ENCODE data around the gene APC.

APC gene

GRCh38 chr5:112692472-112692871 is 45.2 kb upstream of the APC start:
- H3K27ac ChIP-seq: no peak overlapping the region
- H3K9me3 ChIP-seq: no peaks in the 10 kb centered on the region
- TF ChIP-seq, protein P1, sequence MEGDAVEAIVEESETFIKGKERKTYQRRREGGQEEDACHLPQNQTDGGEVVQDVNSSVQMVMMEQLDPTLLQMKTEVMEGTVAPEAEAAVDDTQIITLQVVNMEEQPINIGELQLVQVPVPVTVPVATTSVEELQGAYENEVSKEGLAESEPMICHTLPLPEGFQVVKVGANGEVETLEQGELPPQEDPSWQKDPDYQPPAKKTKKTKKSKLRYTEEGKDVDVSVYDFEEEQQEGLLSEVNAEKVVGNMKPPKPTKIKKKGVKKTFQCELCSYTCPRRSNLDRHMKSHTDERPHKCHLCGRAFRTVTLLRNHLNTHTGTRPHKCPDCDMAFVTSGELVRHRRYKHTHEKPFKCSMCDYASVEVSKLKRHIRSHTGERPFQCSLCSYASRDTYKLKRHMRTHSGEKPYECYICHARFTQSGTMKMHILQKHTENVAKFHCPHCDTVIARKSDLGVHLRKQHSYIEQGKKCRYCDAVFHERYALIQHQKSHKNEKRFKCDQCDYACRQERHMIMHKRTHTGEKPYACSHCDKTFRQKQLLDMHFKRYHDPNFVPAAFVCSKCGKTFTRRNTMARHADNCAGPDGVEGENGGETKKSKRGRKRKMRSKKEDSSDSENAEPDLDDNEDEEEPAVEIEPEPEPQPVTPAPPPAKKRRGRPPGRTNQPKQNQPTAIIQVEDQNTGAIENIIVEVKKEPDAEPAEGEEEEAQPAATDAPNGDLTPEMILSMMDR (IDR thresholded peaks at IDR 0.05): no peak
- no peak overlapping the region for H3K4me3 ChIP-seq
- no peaks in the 10 kb centered on the region for H3K4me1 ChIP-seq
- DNase-seq: no peak
- intact Hi-C loops (cut with DNase I; ENCODE audit: low total_unique reads): no loop called here
- no peaks in the 10 kb centered on the region for H3K27me3 ChIP-seq
- no peaks in the 10 kb centered on the region for H3K36me3 ChIP-seq

DNA sequence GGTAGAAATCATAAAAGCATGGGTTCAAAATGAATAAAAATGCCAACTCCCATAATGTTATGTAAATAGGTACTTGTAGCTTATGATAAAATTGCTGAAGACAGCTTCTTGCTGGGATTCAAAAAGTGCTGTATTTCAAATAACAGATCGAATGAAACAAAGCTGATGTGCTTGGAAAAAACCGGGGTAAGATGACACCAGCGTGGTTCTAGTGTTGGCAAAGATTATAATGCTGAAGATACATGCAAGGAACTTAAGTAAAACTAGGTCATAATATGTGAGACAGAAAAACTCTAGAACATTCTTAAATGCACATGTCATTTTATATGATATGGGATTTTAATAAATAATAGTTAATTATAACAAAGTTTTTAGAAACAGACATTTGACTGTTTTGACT is 44.4 kb upstream of the APC start:
- H3K4me3 ChIP-seq: no peak overlapping the region
- intact Hi-C loops (cut with DNase I; ENCODE audit: low total_unique reads): no loop called here

GRCh38 chr5:112694853-112695709 is 42.6 kb upstream of the APC start:
- Histone ChIP-seq H3K4me3 (no peak overlapping the region), H3K36me3 (no peaks in the 10 kb centered on the region), H3K9me3 (no peaks in the 10 kb centered on the region), H3K27ac (no peak overlapping the region), H3K4me1 (no peaks in the 10 kb centered on the region), H3K27me3 (no peaks in the 10 kb centered on the region)
- DNase-seq: no peak
- TF ChIP-seq, protein P1 (IDR thresholded peaks at IDR 0.05): no peak
- intact Hi-C loops (cut with DNase I; ENCODE audit: low total_unique reads): no loop called here

More for the DNA sequence above, 44.4 kb upstream of the APC start:
- Histone ChIP-seq H3K27ac (no peak overlapping the region), H3K27me3 (no peaks in the 10 kb centered on the region), H3K9me3 (no peaks in the 10 kb centered on the region), H3K36me3 (no peaks in the 10 kb centered on the region), H3K4me1 (no peaks in the 10 kb centered on the region)
- DNase-seq: no peak
- TF ChIP-seq, protein P1 (IDR thresholded peaks at IDR 0.05): no peak

- Histone ChIP-seq H3K9me3 (no peaks in the 10 kb centered on the region), H3K4me1 (no peaks in the 10 kb centered on the region), H3K36me3 (no peaks in the 10 kb centered on the region), H3K27me3 (no peaks in the 10 kb centered on the region), H3K27ac (no peak overlapping the region), H3K4me3 (no peak overlapping the region)
- intact Hi-C loops (cut with DNase I; ENCODE audit: low total_unique reads): no loop called here
- no peak for DNase-seq
- TF ChIP-seq, protein P1 (IDR thresholded peaks at IDR 0.05): no peak
These were observed 40.9 kb upstream of the APC start for GRCh38 chr5:112696786-112697185.

GRCh38 chr5:112697322-112697721 is 40.4 kb upstream of the APC start:
- no peak overlapping the region for H3K27ac ChIP-seq
- H3K27me3 ChIP-seq: no peaks in the 10 kb centered on the region
- H3K4me1 ChIP-seq: no peaks in the 10 kb centered on the region
- H3K9me3 ChIP-seq: no peaks in the 10 kb centered on the region
- no peak overlapping the region for H3K4me3 ChIP-seq
- intact Hi-C loops (cut with DNase I; ENCODE audit: low total_unique reads): no loop called here
- TF ChIP-seq, protein P1 (IDR thresholded peaks at IDR 0.05): no peak
- no peak for DNase-seq
- H3K36me3 ChIP-seq: no peaks in the 10 kb centered on the region

Measured in tibial artery (tissue), 4 donors.